ENCODE data around the gene NLGN2.
A peak's percentile ranks its signal among the peaks of the same experiment; 100 is the strongest.

Gene NLGN2

GRCh38 chr17:7403977-7404736 is 3.5 kb upstream of the NLGN2 start, which contains the start of gene TMEM256:
Gene TMEM256, minus strand, starts transcription at chr17:7404097. Its CDS starts 13 bp downstream, at chr17:7404084.
- H3K4ac ChIP-seq (ENCODE audit: low read depth in 1 of 2, low read length in 2 of 2), result peak within 1 kb of the TSS in 1 of 2 experiments; percentile 76
- peaks cover 7 to 11% of the 10 kb centered on the region in 2 experiments for H3K36me3 ChIP-seq (ENCODE audit: control insufficient read depth in 1 of 2, insufficient read depth in 2 of 2, low read depth in 1 of 2, low read length in 2 of 2)
- peak within 1 kb of the TSS in 1 of 2 experiments; percentile 97 for H3K23ac ChIP-seq (ENCODE audit: low read length in 2 of 2)
- H3K27me3 ChIP-seq (ENCODE audit: control insufficient read depth in 1 of 2, insufficient read depth in 1 of 2, low read length in 2 of 2), result no peaks in the 10 kb centered on the region
- peak within 1 kb of the TSS; percentile 99 for H4K8ac ChIP-seq (ENCODE audit: low read length)
- H3K79me1 ChIP-seq (replicated peaks; ENCODE audit: low read length, poor library complexity, severe bottlenecking), result peaks cover 13% of the 10 kb centered on the region
- peak within 1 kb of the TSS; percentile 97 for H3K27ac ChIP-seq (ENCODE audit: low read length, poor library complexity, severe bottlenecking)
- H2BK15ac ChIP-seq (ENCODE audit: low read depth, poor library complexity, severe bottlenecking), result peak within 1 kb of the TSS; percentile 80
- DNase-seq, result peak; percentile 100
- H2AK5ac ChIP-seq (ENCODE audit: low read length, severe bottlenecking), result peak within 1 kb of the TSS; percentile 31
- peak within 1 kb of the TSS; percentile 75 for H2BK120ac ChIP-seq (ENCODE audit: low read depth, low read length)
- no peaks in the 10 kb centered on the region for H3K9me3 ChIP-seq (ENCODE audit: control insufficient read depth, low read length)
- under 1% methylated on average over 48 of the region's 49 CpGs for WGBS
- peak within 1 kb of the TSS; percentile 62 to 81 for H3K14ac ChIP-seq (ENCODE audit: low read length in 2 of 2)
- peaks cover 20% of the 10 kb centered on the region for H3K4me1 ChIP-seq (ENCODE audit: control insufficient read depth, insufficient read depth, low read depth, low read length)
- H3K4me2 ChIP-seq (ENCODE audit: low read length, poor library complexity, severe bottlenecking), result peak within 1 kb of the TSS; percentile 84
- H3K9ac ChIP-seq (ENCODE audit: low read length), result peak within 1 kb of the TSS; percentile 91
- H3K4me3 ChIP-seq (ENCODE audit: insufficient read depth in 1 of 2, low read depth in 1 of 2, low read length in 2 of 2), result peak within 1 kb of the TSS; percentile 80 to 90
- H2BK5ac ChIP-seq (ENCODE audit: low read depth, low read length, poor library complexity, severe bottlenecking), result peak within 1 kb of the TSS; percentile 82
- peak within 1 kb of the TSS; percentile 84 for H2AFZ ChIP-seq (ENCODE audit: low read depth, low read length)
- peak within 1 kb of the TSS; percentile 95 to 96 for H3K18ac ChIP-seq (ENCODE audit: low read depth in 1 of 2, low read length in 2 of 2)
- peak within 1 kb of the TSS in 1 of 2 experiments; percentile 88 for H2BK12ac ChIP-seq (ENCODE audit: low read length in 2 of 2)
- peak within 1 kb of the TSS; percentile 65 for H4K91ac ChIP-seq (ENCODE audit: low read length)

GRCh38 chr17:7404737-7405349 is 2.8 kb upstream of the NLGN2 start:
- Histone ChIP-seq H3K4me3 (ENCODE audit: insufficient read depth in 1 of 2, low read depth in 1 of 2, low read length in 2 of 2) (peak overlapping the region; percentile 71 to 90), H2AFZ (ENCODE audit: low read depth, low read length) (peak overlapping the region; percentile 78), H2BK12ac (ENCODE audit: low read length in 2 of 2) (peak overlapping the region in 1 of 2 experiments; percentile 88), H3K79me1 (replicated peaks; ENCODE audit: low read length, poor library complexity, severe bottlenecking) (peaks cover 13% of the 10 kb centered on the region), H2BK5ac (ENCODE audit: low read depth, low read length, poor library complexity, severe bottlenecking) (no peak overlapping the region), H3K36me3 (ENCODE audit: control insufficient read depth in 1 of 2, insufficient read depth in 2 of 2, low read depth in 1 of 2, low read length in 2 of 2) (peaks cover 14 to 18% of the 10 kb centered on the region in 2 experiments), H2BK120ac (ENCODE audit: low read depth, low read length) (peak overlapping the region; percentile 75), H3K9me3 (ENCODE audit: control insufficient read depth, low read length) (no peaks in the 10 kb centered on the region), H4K8ac (ENCODE audit: low read length) (peak overlapping the region; percentile 69), H3K4me2 (ENCODE audit: low read length, poor library complexity, severe bottlenecking) (peak overlapping the region; percentile 75), H3K27ac (ENCODE audit: low read length, poor library complexity, severe bottlenecking) (no peak overlapping the region), H2BK15ac (ENCODE audit: low read depth, poor library complexity, severe bottlenecking) (peak overlapping the region; percentile 80), H2AK5ac (ENCODE audit: low read length, severe bottlenecking) (no peak overlapping the region), H3K27me3 (ENCODE audit: control insufficient read depth in 1 of 2, insufficient read depth in 1 of 2, low read length in 2 of 2) (no peaks in the 10 kb centered on the region), H3K9ac (ENCODE audit: low read length) (peak overlapping the region; percentile 90), H3K23ac (ENCODE audit: low read length in 2 of 2) (peak overlapping the region in 1 of 2 experiments; percentile 89), H3K4ac (ENCODE audit: low read depth in 1 of 2, low read length in 2 of 2) (peak overlapping the region; percentile 58 to 71), H3K14ac (ENCODE audit: low read length in 2 of 2) (peak overlapping the region; percentile 62 to 91), H3K4me1 (ENCODE audit: control insufficient read depth, insufficient read depth, low read depth, low read length) (peaks cover 20% of the 10 kb centered on the region), H4K91ac (ENCODE audit: low read length) (peak overlapping the region; percentile 76), H3K18ac (ENCODE audit: low read depth in 1 of 2, low read length in 2 of 2) (peak overlapping the region; percentile 88 to 92)
- DNase-seq, result peak; percentile 54
- 3% methylated on average over 46 of the region's 65 CpGs for WGBS

- Histone ChIP-seq H3K9ac (ENCODE audit: low read length) (peak overlapping the region; percentile 90), H2AFZ (ENCODE audit: low read depth, low read length) (peak overlapping the region; percentile 64), H2BK15ac (ENCODE audit: low read depth, poor library complexity, severe bottlenecking) (peak overlapping the region; percentile 63), H3K23ac (ENCODE audit: low read length in 2 of 2) (peak overlapping the region in 1 of 2 experiments; percentile 89), H3K14ac (ENCODE audit: low read length in 2 of 2) (peak overlapping the region; percentile 62 to 91), H4K91ac (ENCODE audit: low read length) (peak overlapping the region; percentile 76), H3K18ac (ENCODE audit: low read depth in 1 of 2, low read length in 2 of 2) (peak overlapping the region; percentile 88 to 92), H3K4me2 (ENCODE audit: low read length, poor library complexity, severe bottlenecking) (peak overlapping the region; percentile 75), H3K4me3 (ENCODE audit: insufficient read depth in 1 of 2, low read depth in 1 of 2, low read length in 2 of 2) (peak overlapping the region; percentile 71 to 90), H3K79me1 (replicated peaks; ENCODE audit: low read length, poor library complexity, severe bottlenecking) (peaks cover 16% of the 10 kb centered on the region), H3K36me3 (ENCODE audit: control insufficient read depth in 1 of 2, insufficient read depth in 2 of 2, low read depth in 1 of 2, low read length in 2 of 2) (peaks cover 22 to 26% of the 10 kb centered on the region in 2 experiments), H3K4ac (ENCODE audit: low read depth in 1 of 2, low read length in 2 of 2) (peak overlapping the region; percentile 58 to 71), H3K27ac (ENCODE audit: low read length, poor library complexity, severe bottlenecking) (peak overlapping the region; percentile 11), H3K4me1 (ENCODE audit: control insufficient read depth, insufficient read depth, low read depth, low read length) (peaks cover 20% of the 10 kb centered on the region), H2BK12ac (ENCODE audit: low read length in 2 of 2) (peak overlapping the region in 1 of 2 experiments; percentile 70), H3K27me3 (ENCODE audit: control insufficient read depth in 1 of 2, insufficient read depth in 1 of 2, low read length in 2 of 2) (no peaks in the 10 kb centered on the region), H2BK120ac (ENCODE audit: low read depth, low read length) (peak overlapping the region; percentile 75), H3K9me3 (ENCODE audit: control insufficient read depth, low read length) (no peaks in the 10 kb centered on the region), H2BK5ac (ENCODE audit: low read depth, low read length, poor library complexity, severe bottlenecking) (no peak overlapping the region), H4K8ac (ENCODE audit: low read length) (no peak overlapping the region), H2AK5ac (ENCODE audit: low read length, severe bottlenecking) (no peak overlapping the region)
- DNase-seq, result peak; percentile 34
- WGBS, result 3% methylated on average over 28 of the region's 38 CpGs
Measured at GRCh38 chr17:7405350-7406234, 2.1 kb upstream of the NLGN2 start.
